H9 (cell line): ENCODE data around the gene TMEM147. TPM values are rescaled to one million over a fixed set of nuclear protein-coding genes. Genes with fewer than 3 reads are reported as not detected.

Source experiments
- DNase-seq: peaks from one replicate; pipeline ENCODE4 v3.0.0-alpha.2; 2017
- H2AFZ ChIP-seq: one replicate; pipeline ENCODE4 v1.6.1; 2013; ENCODE audit warnings: mild to moderate bottlenecking, low read length, control low read depth, moderate library complexity
- H2AK5ac ChIP-seq: 2 replicates; pipeline ENCODE4 v1.6.1; 2013; ENCODE audit warnings: low read length, control low read depth, mixed read lengths; ENCODE audit not compliant: insufficient read length
- H2BK120ac ChIP-seq: one replicate; pipeline ENCODE4 v1.6.1; 2013; ENCODE audit warnings: low read depth, mild to moderate bottlenecking, low read length, control low read depth, inconsistent platforms; ENCODE audit not compliant: poor library complexity, severe bottlenecking
- H2BK12ac ChIP-seq: 2 replicates; pipeline ENCODE4 v1.6.1; 2013; ENCODE audit warnings: low read length, control low read depth, mixed read lengths, low read depth; ENCODE audit not compliant: insufficient read length
- H2BK15ac ChIP-seq: 2 replicates; pipeline ENCODE4 v1.6.1; 2013; ENCODE audit warnings: low read depth, low read length, control low read depth
- H2BK20ac ChIP-seq: one replicate; pipeline ENCODE4 v1.6.1; 2013; ENCODE audit warnings: low read depth, mild to moderate bottlenecking, low read length, control low read depth, inconsistent platforms; ENCODE audit not compliant: poor library complexity, severe bottlenecking
- H2BK5ac ChIP-seq: 2 replicates; pipeline ENCODE4 v1.6.1; 2013; ENCODE audit warnings: low read length, control low read depth, mixed read lengths; ENCODE audit not compliant: insufficient read length
- H3K14ac ChIP-seq: 2 replicates; pipeline ENCODE4 v1.6.1; 2013; ENCODE audit warnings: low read length, control low read depth; ENCODE audit not compliant: insufficient read depth
- H3K18ac ChIP-seq: 2 replicates; pipeline ENCODE4 v1.6.1; 2013; ENCODE audit warnings: low read depth, mild to moderate bottlenecking, mixed read lengths, low read length, control low read depth; ENCODE audit not compliant: insufficient read length
- H3K23ac ChIP-seq: 2 replicates; pipeline ENCODE4 v1.6.1; 2013; ENCODE audit warnings: low read length, control low read depth, mixed read lengths, low read depth; ENCODE audit not compliant: insufficient read length
- H3K23me2 ChIP-seq: 2 replicates; pipeline ENCODE4 v1.6.1; 2013; ENCODE audit warnings: low read depth, mild to moderate bottlenecking, mixed read lengths, low read length, control low read depth; ENCODE audit not compliant: insufficient read length, poor library complexity, severe bottlenecking
- H3K27ac ChIP-seq: 2 replicates; pipeline ENCODE4 v1.5.1; 2013; ENCODE audit warnings: low read length, control low read depth, mixed read lengths, low read depth; ENCODE audit not compliant: insufficient read length
- H3K27me3 ChIP-seq: 2 replicates; pipeline ENCODE4 v1.6.1; 2013; ENCODE audit warnings: low read length, control low read depth, inconsistent platforms; ENCODE audit not compliant: insufficient read depth
- H3K4ac ChIP-seq: 2 replicates; pipeline ENCODE4 v1.6.1; 2013; ENCODE audit warnings: low read depth, mild to moderate bottlenecking, control low read depth, inconsistent platforms, low read length, moderate library complexity
- H3K4me1 ChIP-seq: 2 replicates; pipeline ENCODE4 v1.6.1; 2013; ENCODE audit warnings: low read length, control low read depth, inconsistent platforms; ENCODE audit not compliant: insufficient read depth
- H3K4me2 ChIP-seq: 2 replicates; pipeline ENCODE4 v1.6.1; 2013; ENCODE audit warnings: low read length, control low read depth, mixed read lengths; ENCODE audit not compliant: insufficient read length, insufficient read depth
- H3K56ac ChIP-seq: 2 replicates; pipeline ENCODE4 v1.6.1; 2013; ENCODE audit warnings: low read depth, mild to moderate bottlenecking, mixed read lengths, low read length, control low read depth; ENCODE audit not compliant: insufficient read length
- H3K79me1 ChIP-seq: 2 replicates; pipeline ENCODE4 v1.6.1; 2013; ENCODE audit warnings: low read depth, mild to moderate bottlenecking, moderate library complexity, low read length, control low read depth, inconsistent platforms; ENCODE audit not compliant: insufficient read depth, poor library complexity, severe bottlenecking
- H3K79me2 ChIP-seq: 2 replicates; pipeline ENCODE4 v1.6.1; 2013; ENCODE audit warnings: low read length, control low read depth, inconsistent platforms; ENCODE audit not compliant: insufficient read depth
- H3K9ac ChIP-seq: 2 replicates; pipeline ENCODE4 v1.6.1; 2013; ENCODE audit warnings: low read length, control low read depth, mixed read lengths; ENCODE audit not compliant: insufficient read length; ENCODE audit errors: extremely low read depth
- H3K9me3 ChIP-seq: one replicate; pipeline ENCODE4 v1.6.1; 2013; ENCODE audit warnings: low read depth, low read length, inconsistent platforms; ENCODE audit not compliant: control insufficient read depth
- H3T11ph ChIP-seq: one replicate; pipeline ENCODE4 v1.6.1; 2013; ENCODE audit warnings: mild to moderate bottlenecking, low read length, control low read depth, inconsistent platforms
- H4K20me1 ChIP-seq: one replicate; pipeline ENCODE4 v1.6.1; 2013; ENCODE audit not compliant: control insufficient read depth, insufficient read length, insufficient read depth
- H4K5ac ChIP-seq: 2 replicates; pipeline ENCODE4 v1.6.1; 2013; ENCODE audit warnings: low read depth, mild to moderate bottlenecking, mixed read lengths, low read length, control low read depth; ENCODE audit not compliant: insufficient read length
- H4K8ac ChIP-seq: replicated peaks from 2 replicates; pipeline ENCODE4 v1.6.1; 2013; ENCODE audit warnings: low read length, control low read depth, mixed read lengths, low read depth; ENCODE audit not compliant: insufficient read length
- H4K91ac ChIP-seq: 2 replicates; pipeline ENCODE4 v1.6.1; 2013; ENCODE audit warnings: low read depth, mild to moderate bottlenecking, moderate library complexity, mixed read lengths, low read length, control low read depth; ENCODE audit not compliant: insufficient read length
- H3K27ac Mint-ChIP-seq, 3 experiments: 2 replicates in 2 of 3; 3 replicates in 1 of 3; pipeline ENCODE4 v1.8.0; 2020 to 2021; ENCODE audit warnings: mixed read lengths in 3 of 3, mild to moderate bottlenecking in 1 of 3, moderate library complexity in 1 of 3
- H3K27me3 Mint-ChIP-seq: 2 replicates; pipeline ENCODE4 v1.8.0; 2021; ENCODE audit warnings: low read depth, mild to moderate bottlenecking, moderate library complexity, mixed read lengths
- H3K36me3 Mint-ChIP-seq, 3 experiments: 2 replicates in 2 of 3; 3 replicates in 1 of 3; pipeline ENCODE4 v1.8.0; 2020 to 2021; ENCODE audit warnings: low read depth in 3 of 3, mixed read lengths in 3 of 3; ENCODE audit not compliant: insufficient read depth in 1 of 3
- H3K4me1 Mint-ChIP-seq, 2 experiments: 2 replicates each; pipeline ENCODE4 v1.8.0; 2020; ENCODE audit warnings: mixed read lengths in 2 of 2
- H3K4me3 Mint-ChIP-seq, 2 experiments: 2 replicates in 1 of 2; 3 replicates in 1 of 2; pipeline ENCODE4 v1.8.0; 2020 to 2021; ENCODE audit warnings: mild to moderate bottlenecking in 2 of 2, mixed read lengths in 2 of 2, moderate library complexity in 1 of 2
- H3K9me3 Mint-ChIP-seq, 2 experiments: 2 replicates in 1 of 2; 3 replicates in 1 of 2; pipeline ENCODE4 v1.8.0; 2020; ENCODE audit warnings: mild to moderate bottlenecking in 2 of 2, mixed read lengths in 2 of 2, moderate library complexity in 1 of 2
- CTCF ChIP-seq: fragments of 200-600 bp; sonication (generic); conservative IDR thresholded peaks from 3 replicates; pipeline ENCODE4 v1.8.0; 2021; ENCODE audit warnings: antibody characterized with exemption, mild to moderate bottlenecking
- WGBS: extraction: QIAGEN DNeasy Blood & Tissue Kit; methylation state at CpG from one replicate; pipeline ENCODE4 v1.1.7; 2013; ENCODE audit warnings: missing lambda C conversion rate, low lambda C conversion rate, mixed read lengths; ENCODE audit not compliant: insufficient read length; ENCODE audit errors: extremely low coverage; 5-methylcytosine and 5-hydroxymethylcytosine counted together
- total RNA-seq: library from RNA; stranded (reverse); gene quantifications from 2 replicates; pipeline ENCODE4 v1.2.1, GENCODE V29; 2021

Gene TMEM147
- total RNA-seq, 1 experiment from 2014 or later: 125 TPM

GRCh38 chr19:35544110-35544802, 1.2 kb upstream of the TMEM147 start:
- no peak overlapping the region for H2AK5ac ChIP-seq
- peaks cover 5% of the 10 kb centered on the region; the same call in 1 of the 2 replicates for H3K79me2 ChIP-seq
- Mint-ChIP-seq H3K36me3 (peaks cover 23 to 65% (median 47%) of the 10 kb centered on the region in 3 experiments; a peak in 6 of 7 replicates), H3K9me3 (no peaks in the 10 kb centered on the region), H3K27ac (peak overlapping the region in 1 of 3 experiments; percentile 96; a peak in 2 of 7 replicates), H3K27me3 (no peaks in the 10 kb centered on the region), H3K4me3 (peak overlapping the region; percentile 95 to 97), H3K4me1 (peaks cover 34 to 38% of the 10 kb centered on the region in 2 experiments)
- no peak overlapping the region for H3T11ph ChIP-seq
- H3K18ac ChIP-seq: no peak overlapping the region
- no peak overlapping the region for H3K27ac ChIP-seq
- H3K79me1 ChIP-seq: no peaks in the 10 kb centered on the region
- no peaks in the 10 kb centered on the region for H3K27me3 ChIP-seq
- H2AFZ ChIP-seq: no peak overlapping the region
- DNase-seq: no peak
- H2BK20ac ChIP-seq: no peak overlapping the region
- H3K14ac ChIP-seq: no peak overlapping the region
- no peaks in the 10 kb centered on the region for H3K9me3 ChIP-seq
- H3K23ac ChIP-seq: no peak overlapping the region
- H4K91ac ChIP-seq: no peak overlapping the region
- H4K8ac ChIP-seq: no peak overlapping the region
- peaks cover 6% of the 10 kb centered on the region; the same call in 1 of the 2 replicates for H3K4me1 ChIP-seq
- H2BK15ac ChIP-seq: no peak overlapping the region
- no peak overlapping the region for H3K4ac ChIP-seq
- no peak overlapping the region for H2BK5ac ChIP-seq
- H2BK120ac ChIP-seq: no peak overlapping the region
- peaks cover 13% of the 10 kb centered on the region for H3K23me2 ChIP-seq
- H4K20me1 ChIP-seq: no peaks in the 10 kb centered on the region
- H3K9ac ChIP-seq: peak overlapping the region; percentile 86
- H2BK12ac ChIP-seq: no peak overlapping the region
- no CpG with 5 or more reads among the region's 3 CpGs for WGBS
- TF ChIP-seq CTCF: no peak
- peak overlapping the region; percentile 90 for H3K4me2 ChIP-seq
- no peak overlapping the region for H3K56ac ChIP-seq
- H4K5ac ChIP-seq: no peak overlapping the region
